ENCODE measurements around the gene USP32. TPM values are rescaled to one million over a fixed set of nuclear protein-coding genes. Genes with fewer than 3 reads are reported as not detected.
A peak's percentile ranks its signal among the peaks of the same experiment; 100 is the strongest.

The USP32 gene
- total RNA-seq, 1 experiment from 2014 or later: 73.5 TPM

DNA sequence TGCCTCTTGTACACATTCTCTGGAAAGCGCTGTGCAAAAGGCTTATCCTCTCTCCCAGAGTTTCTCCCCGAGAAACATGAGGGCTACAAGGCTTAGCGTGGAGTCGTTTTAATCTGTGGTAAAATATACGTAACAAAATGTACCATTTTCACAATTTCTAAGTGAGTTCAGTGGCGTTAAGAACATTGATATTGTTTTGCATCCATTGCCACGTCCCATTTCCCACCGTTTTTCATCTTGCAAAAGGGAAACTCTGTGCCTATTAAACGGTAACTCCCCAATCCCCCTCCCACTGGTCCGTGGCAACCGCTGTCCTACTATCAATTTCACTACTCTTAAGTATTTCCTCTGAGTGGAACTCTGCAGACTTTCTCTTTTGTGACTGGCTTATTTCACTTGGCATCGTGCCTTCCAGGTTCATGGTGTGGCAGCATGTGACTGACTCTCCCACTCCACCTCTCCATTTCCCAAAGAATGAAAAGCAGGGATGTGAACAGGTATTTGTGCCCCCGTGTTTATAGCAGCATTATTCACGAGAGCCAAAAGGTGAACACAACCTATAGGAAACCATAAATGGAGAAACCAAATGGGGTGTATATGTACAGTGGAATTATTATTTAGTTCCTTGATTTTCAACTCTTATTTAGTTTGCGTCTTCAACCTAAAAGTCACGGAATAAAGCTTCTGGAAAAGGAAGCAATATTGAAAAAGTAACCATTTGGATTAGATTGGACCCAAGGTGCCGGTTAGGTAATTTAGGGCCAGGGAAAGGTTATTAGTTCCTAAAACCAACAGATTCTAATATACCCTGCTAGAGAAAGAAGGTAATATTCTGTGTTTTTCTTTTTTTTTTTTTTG, 1.1 kb upstream of the USP32 start:
- H3K27me3 Mint-ChIP-seq (ENCODE audit: low read depth): no peaks in the 10 kb centered on the region
- Histone ChIP-seq H2BK20ac (ENCODE audit: low read depth, low read length, poor library complexity, severe bottlenecking) (no peak overlapping the region), H3K9ac (ENCODE audit: extremely low read depth, insufficient read length, low read length) (peak overlapping the region; percentile 63), H2BK12ac (ENCODE audit: insufficient read length, low read depth, low read length) (no peak overlapping the region), H3K79me2 (ENCODE audit: insufficient read depth, low read length) (peaks cover 21% of the 10 kb centered on the region; the same call in 1 of the 2 replicates), H3K9me3 (ENCODE audit: control insufficient read depth, low read depth, low read length) (no peaks in the 10 kb centered on the region), H3K18ac (ENCODE audit: insufficient read length, low read depth, low read length) (peak overlapping the region; percentile 91), H3K14ac (ENCODE audit: insufficient read depth, low read length) (peak overlapping the region; percentile 90), H4K5ac (ENCODE audit: insufficient read length, low read depth, low read length) (peak overlapping the region; percentile 5), H4K20me1 (ENCODE audit: control insufficient read depth, insufficient read depth, insufficient read length) (no peaks in the 10 kb centered on the region), H3T11ph (ENCODE audit: low read length) (no peak overlapping the region), H3K23me2 (ENCODE audit: insufficient read length, low read depth, low read length, poor library complexity, severe bottlenecking) (peaks cover 10% of the 10 kb centered on the region), H3K56ac (ENCODE audit: insufficient read length, low read depth, low read length) (peak overlapping the region; percentile 41), H2AFZ (ENCODE audit: low read length) (no peak overlapping the region), H3K4me2 (ENCODE audit: insufficient read depth, insufficient read length, low read length) (peak overlapping the region; percentile 76), H4K91ac (ENCODE audit: insufficient read length, low read depth, low read length) (no peak overlapping the region), H3K4ac (ENCODE audit: low read depth, low read length) (no peak overlapping the region), H3K23ac (ENCODE audit: insufficient read length, low read depth, low read length) (no peak overlapping the region), H3K27ac (ENCODE audit: insufficient read length, low read depth, low read length) (peak overlapping the region; percentile 91), H2AK5ac (ENCODE audit: insufficient read length, low read length) (no peak overlapping the region), H3K4me1 (ENCODE audit: insufficient read depth, low read length) (peaks cover 5% of the 10 kb centered on the region; the same call in 1 of the 2 replicates), H2BK120ac (ENCODE audit: low read depth, low read length, poor library complexity, severe bottlenecking) (no peak overlapping the region), H2BK5ac (ENCODE audit: insufficient read length, low read length) (peak overlapping the region; percentile 5), H4K8ac (replicated peaks; ENCODE audit: insufficient read length, low read depth, low read length) (no peak overlapping the region), H3K27me3 (ENCODE audit: insufficient read depth, low read length) (no peaks in the 10 kb centered on the region), H3K79me1 (ENCODE audit: insufficient read depth, low read depth, low read length, poor library complexity, severe bottlenecking) (no peaks in the 10 kb centered on the region), H2BK15ac (ENCODE audit: low read depth, low read length) (no peak overlapping the region)
- TF ChIP-seq, protein P1, sequence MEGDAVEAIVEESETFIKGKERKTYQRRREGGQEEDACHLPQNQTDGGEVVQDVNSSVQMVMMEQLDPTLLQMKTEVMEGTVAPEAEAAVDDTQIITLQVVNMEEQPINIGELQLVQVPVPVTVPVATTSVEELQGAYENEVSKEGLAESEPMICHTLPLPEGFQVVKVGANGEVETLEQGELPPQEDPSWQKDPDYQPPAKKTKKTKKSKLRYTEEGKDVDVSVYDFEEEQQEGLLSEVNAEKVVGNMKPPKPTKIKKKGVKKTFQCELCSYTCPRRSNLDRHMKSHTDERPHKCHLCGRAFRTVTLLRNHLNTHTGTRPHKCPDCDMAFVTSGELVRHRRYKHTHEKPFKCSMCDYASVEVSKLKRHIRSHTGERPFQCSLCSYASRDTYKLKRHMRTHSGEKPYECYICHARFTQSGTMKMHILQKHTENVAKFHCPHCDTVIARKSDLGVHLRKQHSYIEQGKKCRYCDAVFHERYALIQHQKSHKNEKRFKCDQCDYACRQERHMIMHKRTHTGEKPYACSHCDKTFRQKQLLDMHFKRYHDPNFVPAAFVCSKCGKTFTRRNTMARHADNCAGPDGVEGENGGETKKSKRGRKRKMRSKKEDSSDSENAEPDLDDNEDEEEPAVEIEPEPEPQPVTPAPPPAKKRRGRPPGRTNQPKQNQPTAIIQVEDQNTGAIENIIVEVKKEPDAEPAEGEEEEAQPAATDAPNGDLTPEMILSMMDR (conservative IDR thresholded peaks at IDR 0.05): no peak
- H3K4me1 Mint-ChIP-seq: peaks cover 30 to 33% of the 10 kb centered on the region in 2 experiments
- H3K27ac Mint-ChIP-seq: peak overlapping the region; percentile 97 to 100 (median 99)
- no peaks in the 10 kb centered on the region for H3K36me3 Mint-ChIP-seq (ENCODE audit: insufficient read depth in 1 of 3, low read depth in 3 of 3)
- no peak for DNase-seq
- no peaks in the 10 kb centered on the region for H3K9me3 Mint-ChIP-seq
- whole genome bisulfite sequencing (ENCODE audit: extremely low coverage, insufficient read length, low lambda C conversion rate): no CpG with 5 or more reads among the region's 17 CpGs
- H3K4me3 Mint-ChIP-seq: peak overlapping the region; percentile 89 to 98
